ENCODE measurements around the gene SEPTIN12. TPM values are rescaled to one million over a fixed set of nuclear protein-coding genes. Genes with fewer than 3 reads are reported as not detected.

SEPTIN12 gene
- total and polyA plus RNA-seq, 2 of the 4 experiments (the other 2 are of a cell fraction): not detected

- WGBS, 2 experiments (ENCODE audit: extremely low coverage in 2 of 2, insufficient read length in 1 of 2): 89% methylated on average over 3 of the region's 5 CpGs; no CpG with 5 or more reads in 1 of the 2 experiments
- dilution Hi-C loops (cut with HindIII; ENCODE audit: low sequenced_read_pairs, unreplicated experiment): no loop called here
- TF ChIP-seq POLR2A (IDR thresholded peaks at IDR 0.05; ENCODE audit: low read depth, low read length) (no peak), RFX5 (IDR thresholded peaks at IDR 0.05; ENCODE audit: low read depth, low read length) (no peak), CTCF (conservative IDR thresholded peaks at IDR 0.05; ENCODE audit: low read depth, low read length) (no peak), BHLHE40 (IDR thresholded peaks at IDR 0.05; ENCODE audit: low read depth, low read length) (no peak), ELK1 (IDR thresholded peaks at IDR 0.05; ENCODE audit: borderline replicate concordance, low read depth, low read length) (no peak), USF2 (IDR thresholded peaks at IDR 0.05; ENCODE audit: low read depth, low read length) (no peak), MAFK (IDR thresholded peaks at IDR 0.05; ENCODE audit: low read depth, low read length) (no peak), NFE2L2 (IDR thresholded peaks at IDR 0.05; ENCODE audit: low read depth, low read length) (no peak), MAZ (IDR thresholded peaks at IDR 0.05; ENCODE audit: borderline replicate concordance, low read depth, low read length) (no peak), MXI1 (IDR thresholded peaks at IDR 0.05; ENCODE audit: borderline replicate concordance, low read depth, low read length) (no peak), RAD21 (IDR thresholded peaks at IDR 0.05; ENCODE audit: low read length) (no peak), RCOR1 (IDR thresholded peaks at IDR 0.05; ENCODE audit: insufficient replicate concordance, low read length) (no peak), SMC3 (IDR thresholded peaks at IDR 0.05; ENCODE audit: low read depth, low read length) (no peak)
- H3K23ac ChIP-seq (ENCODE audit: low read depth, low read length): no peak overlapping the region
- no peak overlapping the region for H3K4ac ChIP-seq (ENCODE audit: low read depth, low read length)
- ATAC-seq (ENCODE audit: low read depth): no peak
- ChIA-PET POLR2A (ENCODE audit: unreplicated experiment) (no interaction called here), CTCF (no interaction called here)
- no peak overlapping the region for H3K27ac ChIP-seq (ENCODE audit: insufficient read depth, low read length)
- H2AK9ac ChIP-seq (replicated peaks; ENCODE audit: low read depth, low read length, poor library complexity): no peak overlapping the region
- H3K36me3 ChIP-seq (ENCODE audit: control insufficient read depth, insufficient read depth, low read length): no peaks in the 10 kb centered on the region
- H4K91ac ChIP-seq (ENCODE audit: insufficient read depth, low read depth, low read length): no peak overlapping the region
- no peak overlapping the region for H4K5ac ChIP-seq (ENCODE audit: low read depth, low read length)
- H2BK5ac ChIP-seq (ENCODE audit: low read depth, low read length, poor library complexity, severe bottlenecking): no peak overlapping the region
- no peaks in the 10 kb centered on the region for H3K4me1 ChIP-seq (ENCODE audit: control insufficient read depth, insufficient read depth, low read length)
- no peak overlapping the region for H2AFZ ChIP-seq (replicated peaks; ENCODE audit: low read length, poor library complexity)
- H2BK15ac ChIP-seq (ENCODE audit: low read depth, low read length): no peak overlapping the region
- in situ Hi-C loops (cut with MboI; ENCODE audit: low sequenced_read_pairs): no loop called here
- H2BK20ac ChIP-seq (ENCODE audit: low read depth, low read length): no peak overlapping the region
- H4K8ac ChIP-seq (ENCODE audit: low read depth in 2 of 2, low read length in 2 of 2): no peak overlapping the region
- BruUV-seq (replicated peaks): no TSS peak
- H3K79me1 ChIP-seq (ENCODE audit: low read depth in 1 of 2, low read length in 2 of 2): no peaks in the 10 kb centered on the region
- H3K27me3 ChIP-seq (ENCODE audit: control insufficient read depth, insufficient read depth, low read length): 0 out of 2 replicates have a peak, but pooled peaks cover 2% of the 10 kb centered on the region
- no peak overlapping the region for H3K18ac ChIP-seq (ENCODE audit: low read depth, low read length)
- H3K9me1 ChIP-seq (ENCODE audit: insufficient read depth, low read length): no peaks in the 10 kb centered on the region
- no peaks in the 10 kb centered on the region for H3K9me3 ChIP-seq (ENCODE audit: control insufficient read depth, insufficient read depth, low read length)
- H3K56ac ChIP-seq (ENCODE audit: extremely low read depth, insufficient read depth, low read length): no peak overlapping the region
- no peak overlapping the region for H3K4me2 ChIP-seq (ENCODE audit: low read depth, low read length)
- H4K20me1 ChIP-seq (ENCODE audit: insufficient read depth, low read length): no peaks in the 10 kb centered on the region
- H3K14ac ChIP-seq (replicated peaks; ENCODE audit: low read depth, low read length): no peak overlapping the region
- H3K4me3 ChIP-seq (ENCODE audit: insufficient read depth, low read depth, low read length): no peak overlapping the region
- H2AK5ac ChIP-seq (ENCODE audit: low read depth, low read length): no peak overlapping the region
- intact Hi-C loops (cut with micrococcal nuclease): no loop called here
- no peak overlapping the region for H2BK120ac ChIP-seq (ENCODE audit: low read depth, low read length)
- H3K9ac ChIP-seq (ENCODE audit: low read depth, low read length): no peak overlapping the region
- no peak for DNase-seq
These were observed 10.1 kb downstream of the SEPTIN12 start for GRCh38 chr16:4778050-4778392.

Data from IMR-90 (cell line).